Activated T-cell treated with anti-CD3 and anti-CD28 coated beads, Interleukin-2, amount 50 U/mL, for 72 hours (primary cell): ENCODE data around the gene IPO4. TPM values are rescaled to one million over a fixed set of nuclear protein-coding genes. Genes with fewer than 3 reads are reported as not detected.
A peak's percentile ranks its signal among the peaks of the same experiment; 100 is the strongest.

ENCODE experiments used
- ATAC-seq, 2 donors: fragments of 150-1000 bp; cut with Tn5 transposase; replicated peaks in 1 of 2; 2 replicates each; pipeline ENCODE4 v1.10.0; 2021; ENCODE audit warnings: moderate library complexity in 2 of 2, mild to moderate bottlenecking in 1 of 2
- DNase-seq, 2 donors: peaks; one replicate each; pipeline ENCODE4 v3.0.0; 2021 to 2022; ENCODE audit warnings: mixed read lengths in 1 of 2
- H3K27ac Mint-ChIP-seq: one replicate; pipeline ENCODE4 v1.8.0; 2022; ENCODE audit warnings: mild to moderate bottlenecking, moderate library complexity, mixed read lengths
- H3K27me3 Mint-ChIP-seq: one replicate; pipeline ENCODE4 v1.8.0; 2022; ENCODE audit warnings: low read depth, mixed read lengths
- H3K36me3 Mint-ChIP-seq, 2 donors: one replicate each; pipeline ENCODE4 v1.8.0; 2022; ENCODE audit warnings: mixed read lengths in 2 of 2, mild to moderate bottlenecking in 1 of 2; ENCODE audit not compliant: insufficient read depth in 2 of 2
- H3K4me1 Mint-ChIP-seq: one replicate; pipeline ENCODE4 v1.8.0; 2022; ENCODE audit warnings: low read depth, mixed read lengths
- H3K4me3 Mint-ChIP-seq, 2 donors: one replicate each; pipeline ENCODE4 v1.8.0; 2022; ENCODE audit warnings: mild to moderate bottlenecking in 2 of 2, mixed read lengths in 2 of 2, moderate library complexity in 2 of 2
- H3K9me3 Mint-ChIP-seq, 2 donors: one replicate each; pipeline ENCODE4 v1.8.0; 2022; ENCODE audit warnings: mixed read lengths in 2 of 2
- total RNA-seq, 2 donors: library from RNA; stranded (reverse); gene quantifications; one replicate each; pipeline ENCODE4 v1.2.3, GENCODE V29; 2022

IPO4 gene
- total RNA-seq, 2 donors from 2014 or later = 30.9 to 38.0 TPM

DNA sequence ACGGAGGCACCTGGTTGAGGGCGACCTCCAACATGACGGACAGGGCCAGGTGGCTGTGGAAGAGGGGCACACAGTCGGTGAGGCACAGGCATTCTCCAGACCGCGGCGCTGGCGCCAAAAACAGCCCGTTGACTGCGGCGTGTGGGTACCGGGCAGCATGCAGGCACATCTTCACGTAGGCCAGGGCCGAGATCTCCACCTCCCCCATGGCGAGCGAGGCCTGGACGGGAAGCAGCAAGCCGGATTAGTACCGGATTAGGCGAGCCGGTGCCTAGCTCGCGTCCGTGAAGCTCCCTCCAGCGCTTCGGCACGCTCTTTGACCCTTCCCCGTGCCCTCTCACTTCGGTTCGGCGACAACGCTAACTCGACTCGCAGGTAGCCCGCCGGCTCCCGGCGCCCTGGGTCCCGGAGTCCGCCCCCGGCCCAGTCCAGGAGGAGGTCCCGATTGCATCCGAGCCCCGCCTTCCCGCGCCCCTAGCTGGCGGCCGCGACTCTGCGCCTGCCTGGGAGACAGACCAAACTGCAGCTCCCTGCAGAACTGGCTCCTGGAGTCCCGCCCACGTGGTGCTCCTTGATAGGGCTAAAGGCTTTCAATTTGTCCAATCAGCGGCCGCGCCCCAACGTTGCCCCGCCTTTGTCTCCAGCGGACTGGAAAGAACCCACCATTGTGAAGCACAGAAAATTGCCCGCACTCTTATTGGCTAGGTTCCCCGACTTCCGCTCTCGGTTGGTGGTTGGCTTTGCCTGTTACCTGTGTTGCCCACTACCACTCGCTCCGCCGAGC, 47.3 kb downstream of the IPO4 start, which contains the start of gene EMC9:
TSS of gene EMC9 (minus strand) at position 495 of the 784 bp plus-strand sequence. CDS start at position 208, 287 bp downstream.
- peaks cover 28 to 39% of the 10 kb centered on the region in 2 donors for H3K36me3 Mint-ChIP-seq
- H3K4me1 Mint-ChIP-seq = peaks cover 78% of the 10 kb centered on the region
- no peaks in the 10 kb centered on the region for H3K9me3 Mint-ChIP-seq
- peak within 1 kb of the TSS; percentile 96 for H3K27ac Mint-ChIP-seq
- peak; percentile 99 to 100 for DNase-seq
- peak; percentile 88 for ATAC-seq
- no peaks in the 10 kb centered on the region for H3K27me3 Mint-ChIP-seq
- peak within 1 kb of the TSS; percentile 94 to 99 for H3K4me3 Mint-ChIP-seq

- peak overlapping the region; percentile 94 to 99 for H3K4me3 Mint-ChIP-seq
- peaks cover 20 to 33% of the 10 kb centered on the region in 2 donors for H3K36me3 Mint-ChIP-seq
- H3K27ac Mint-ChIP-seq = peak overlapping the region; percentile 90
- peak in 1 of 2 donors; percentile 45 for DNase-seq
- ATAC-seq = no peak
- H3K9me3 Mint-ChIP-seq = no peaks in the 10 kb centered on the region
- H3K27me3 Mint-ChIP-seq = no peaks in the 10 kb centered on the region
- H3K4me1 Mint-ChIP-seq = peaks cover 71% of the 10 kb centered on the region
Measured at GRCh38 chr14:24139272-24139934, 49.2 kb downstream of the IPO4 start.

DNA sequence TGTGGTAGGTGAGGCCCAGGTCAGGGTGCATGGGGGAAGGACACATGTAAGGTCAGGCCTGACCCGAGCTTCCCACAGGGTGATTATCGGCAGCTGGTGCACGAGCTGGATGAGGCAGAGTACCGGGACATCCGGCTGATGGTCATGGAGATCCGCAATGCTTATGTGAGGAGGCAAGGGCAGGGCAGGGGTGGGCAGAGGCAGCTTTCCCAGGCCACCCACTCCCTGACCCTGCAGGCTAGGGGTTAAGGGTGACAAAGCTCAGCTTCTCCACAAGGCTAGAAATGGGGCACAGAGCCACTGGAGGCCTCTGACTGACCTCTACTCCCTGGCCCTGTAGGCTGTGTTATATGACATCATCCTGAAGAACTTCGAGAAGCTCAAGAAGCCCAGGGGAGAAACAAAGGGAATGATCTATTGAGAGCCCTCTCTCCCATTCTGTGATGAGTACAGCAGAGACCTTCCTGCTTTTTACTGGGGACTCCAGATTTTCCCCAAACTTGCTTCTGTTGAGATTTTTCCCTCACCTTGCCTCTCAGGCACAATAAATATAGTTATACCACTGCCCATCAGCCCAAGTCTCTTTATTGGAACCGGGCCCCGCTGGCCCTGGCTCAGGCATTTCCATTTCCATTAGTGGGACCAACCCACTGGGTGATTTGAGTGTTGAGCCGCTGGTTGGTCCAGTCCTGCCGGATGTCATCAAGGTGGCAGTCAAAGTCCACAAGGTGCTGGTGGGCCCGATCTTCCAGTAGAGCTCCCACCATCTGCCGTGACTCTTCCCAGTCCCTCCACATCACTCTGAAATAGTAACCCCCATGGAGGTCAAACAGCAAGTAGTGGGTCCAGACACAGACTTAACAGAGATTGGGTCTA, 50.0 kb downstream of the IPO4 start:
- ATAC-seq = no peak
- Mint-ChIP-seq H3K4me1 (peaks cover 63% of the 10 kb centered on the region), H3K27me3 (no peaks in the 10 kb centered on the region), H3K4me3 (peak overlapping the region; percentile 94 to 99), H3K27ac (peak overlapping the region; percentile 90), H3K36me3 (peaks cover 17 to 29% of the 10 kb centered on the region in 2 donors), H3K9me3 (no peaks in the 10 kb centered on the region)
- no peak for DNase-seq

DNA sequence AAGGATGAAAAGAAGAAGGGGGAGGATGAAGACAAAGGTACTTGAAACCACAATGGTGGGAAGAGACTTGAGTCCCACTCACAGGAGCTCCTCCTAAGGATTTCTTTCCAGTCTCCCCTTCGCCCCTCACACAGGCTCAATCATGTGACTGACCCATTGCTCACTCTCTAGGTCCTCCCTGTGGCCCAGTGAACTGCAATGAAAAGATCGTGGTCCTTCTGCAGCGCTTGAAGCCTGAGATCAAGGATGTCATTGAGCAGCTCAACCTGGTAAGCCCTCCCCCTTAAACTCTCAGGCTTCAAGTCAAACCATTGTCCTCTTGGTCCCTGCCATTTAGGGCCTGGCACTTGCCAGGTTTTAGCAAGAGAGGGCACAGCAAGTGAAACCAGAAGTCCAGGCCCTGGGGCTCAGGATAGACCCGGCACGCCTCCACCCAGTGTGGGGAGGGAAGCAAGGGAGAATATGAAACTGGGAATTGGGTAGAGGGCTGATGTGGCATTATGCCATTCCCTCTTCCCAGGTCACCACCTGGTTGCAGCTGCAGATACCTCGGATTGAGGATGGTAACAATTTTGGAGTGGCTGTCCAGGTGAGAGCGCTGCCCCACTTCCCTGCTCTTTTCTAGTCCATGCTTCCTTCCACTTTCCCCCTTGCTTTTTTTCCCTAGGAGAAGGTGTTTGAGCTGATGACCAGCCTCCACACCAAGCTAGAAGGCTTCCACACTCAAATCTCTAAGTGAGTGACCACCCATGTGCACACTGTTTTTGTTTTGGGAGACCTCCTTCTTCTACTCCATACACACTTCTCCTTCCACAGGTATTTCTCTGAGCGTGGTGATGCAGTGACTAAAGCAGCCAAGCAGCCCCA, 50.9 kb downstream of the IPO4 start:
- DNase-seq (no peak), ATAC-seq (no peak)
- Mint-ChIP-seq H3K27me3 (no peaks in the 10 kb centered on the region), H3K27ac (peak overlapping the region; percentile 91), H3K36me3 (peaks cover 13 to 25% of the 10 kb centered on the region in 2 donors), H3K4me1 (peaks cover 61% of the 10 kb centered on the region), H3K4me3 (peak overlapping the region; percentile 92 to 95), H3K9me3 (no peaks in the 10 kb centered on the region)

GRCh38 chr14:24136684-24137528, 51.7 kb downstream of the IPO4 start:
- no peaks in the 10 kb centered on the region for H3K27me3 Mint-ChIP-seq
- H3K27ac Mint-ChIP-seq = peak overlapping the region; percentile 91
- no peaks in the 10 kb centered on the region for H3K9me3 Mint-ChIP-seq
- peak overlapping the region; percentile 92 to 95 for H3K4me3 Mint-ChIP-seq
- DNase-seq = no peak
- H3K4me1 Mint-ChIP-seq = peaks cover 61% of the 10 kb centered on the region
- H3K36me3 Mint-ChIP-seq = peaks cover 11 to 22% of the 10 kb centered on the region in 2 donors
- no peak for ATAC-seq

DNA sequence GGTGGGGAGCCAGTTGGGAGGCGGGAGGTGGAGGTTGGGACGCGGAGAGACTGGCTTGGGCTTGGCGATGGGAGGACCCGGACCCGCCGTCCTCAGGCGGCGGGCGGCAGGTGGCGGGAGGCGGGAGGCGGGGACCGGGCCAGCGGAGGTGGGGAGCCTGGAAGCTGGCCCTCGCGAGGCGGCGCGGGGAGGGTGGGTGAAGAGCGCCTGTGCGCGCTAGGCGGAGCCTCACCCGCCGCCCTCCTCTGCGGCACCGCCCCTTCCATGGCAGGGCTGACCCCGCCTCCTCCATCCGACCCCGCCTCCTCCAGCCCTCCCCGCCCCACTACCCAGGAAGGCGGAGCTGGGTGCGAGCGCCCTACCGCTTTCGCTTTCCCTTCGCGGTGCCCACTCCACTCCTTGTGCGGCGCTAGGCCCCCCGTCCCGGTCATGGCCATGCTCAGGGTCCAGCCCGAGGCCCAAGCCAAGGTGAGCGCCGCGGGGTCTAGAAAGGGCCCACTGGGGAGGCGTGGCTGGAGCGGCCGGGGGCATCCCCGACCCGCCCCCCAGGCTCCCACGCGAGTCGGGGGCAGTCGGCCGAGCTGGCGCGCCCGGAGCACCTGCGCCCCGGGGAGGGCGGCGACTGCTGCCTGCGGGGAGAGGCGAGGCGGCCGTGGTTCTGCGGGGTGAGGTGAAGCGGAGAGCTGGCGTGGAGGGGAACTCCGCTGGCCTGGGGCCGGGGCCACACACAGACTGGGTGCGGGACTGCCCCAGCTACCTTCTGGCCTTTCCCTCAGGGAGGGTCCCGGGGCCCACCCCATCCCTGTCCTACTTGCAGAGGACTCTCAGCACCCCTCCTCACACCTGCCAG, 52.6 kb downstream of the IPO4 start, which contains the start of gene PSME1:
TSS of gene PSME1 (plus strand) at position 361 of the 850 bp plus-strand sequence. CDS start at position 430, 69 bp downstream.
- peak; percentile 95 to 97 for DNase-seq
- Mint-ChIP-seq H3K27me3 (no peaks in the 10 kb centered on the region), H3K36me3 (peaks cover 11 to 21% of the 10 kb centered on the region in 2 donors), H3K9me3 (no peaks in the 10 kb centered on the region), H3K4me3 (peak within 1 kb of the TSS; percentile 92 to 95), H3K27ac (peak within 1 kb of the TSS; percentile 91), H3K4me1 (peaks cover 61% of the 10 kb centered on the region)
- ATAC-seq = peak; percentile 94 to 97

GRCh38 chr14:24135584-24135833, 53.1 kb downstream of the IPO4 start:
- DNase-seq (no peak), ATAC-seq (peak; percentile 0 to 1)
- H3K36me3 Mint-ChIP-seq = peaks cover 11 to 18% of the 10 kb centered on the region in 2 donors
- H3K4me3 Mint-ChIP-seq = peak overlapping the region; percentile 92 to 95
- peaks cover 61% of the 10 kb centered on the region for H3K4me1 Mint-ChIP-seq
- peak overlapping the region; percentile 90 for H3K27ac Mint-ChIP-seq
- H3K27me3 Mint-ChIP-seq = no peaks in the 10 kb centered on the region
- H3K9me3 Mint-ChIP-seq = no peaks in the 10 kb centered on the region

DNA sequence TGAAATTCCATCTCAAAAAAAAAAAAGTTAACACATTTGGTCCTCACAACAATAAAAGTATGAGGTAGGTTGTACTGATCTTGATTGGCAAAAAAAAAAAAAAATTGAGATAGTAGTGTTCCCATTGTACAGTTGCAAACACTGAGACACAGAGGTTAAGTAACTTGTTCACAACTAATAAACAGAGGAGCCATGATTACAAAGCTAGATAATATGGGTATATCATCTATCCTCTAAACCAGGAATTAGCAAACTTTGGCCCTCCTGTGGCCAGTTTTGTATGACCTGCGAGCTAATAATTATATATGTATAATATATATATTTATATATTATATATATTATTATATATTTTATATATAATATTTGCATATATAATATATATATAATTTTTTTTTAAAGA, 54.9 kb downstream of the IPO4 start:
- Mint-ChIP-seq H3K4me1 (peaks cover 49% of the 10 kb centered on the region), H3K27me3 (no peaks in the 10 kb centered on the region), H3K4me3 (no peak overlapping the region), H3K27ac (no peak overlapping the region), H3K9me3 (no peaks in the 10 kb centered on the region), H3K36me3 (peaks cover 8 to 10% of the 10 kb centered on the region in 2 donors)
- no peak for ATAC-seq
- no peak for DNase-seq

DNA sequence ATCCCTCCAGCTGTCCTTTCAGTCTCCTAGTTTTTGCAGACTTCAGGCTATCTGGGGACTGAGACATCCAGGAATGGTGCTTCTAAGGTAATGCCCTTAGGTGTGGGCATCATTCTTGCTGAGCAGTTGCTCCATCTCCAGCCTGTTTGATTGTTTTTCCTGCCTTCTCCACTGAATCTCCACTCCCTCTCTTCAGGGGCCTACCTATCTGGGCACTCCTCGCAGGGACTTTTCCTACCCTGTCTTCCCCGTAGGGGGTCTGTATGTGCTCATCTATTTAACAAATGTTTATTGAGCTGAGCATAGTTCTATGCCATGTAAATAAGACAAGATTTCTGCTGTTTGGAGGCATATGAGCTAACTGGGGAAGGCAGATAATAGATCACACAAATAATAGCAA, 55.6 kb downstream of the IPO4 start:
- H3K4me3 Mint-ChIP-seq = peak overlapping the region; percentile 54 to 64
- no peaks in the 10 kb centered on the region for H3K27me3 Mint-ChIP-seq
- H3K27ac Mint-ChIP-seq = peak overlapping the region; percentile 42
- H3K36me3 Mint-ChIP-seq = peaks cover 4 to 6% of the 10 kb centered on the region in 2 donors
- peaks cover 44% of the 10 kb centered on the region for H3K4me1 Mint-ChIP-seq
- DNase-seq (no peak), ATAC-seq (no peak)
- no peaks in the 10 kb centered on the region for H3K9me3 Mint-ChIP-seq

DNA sequence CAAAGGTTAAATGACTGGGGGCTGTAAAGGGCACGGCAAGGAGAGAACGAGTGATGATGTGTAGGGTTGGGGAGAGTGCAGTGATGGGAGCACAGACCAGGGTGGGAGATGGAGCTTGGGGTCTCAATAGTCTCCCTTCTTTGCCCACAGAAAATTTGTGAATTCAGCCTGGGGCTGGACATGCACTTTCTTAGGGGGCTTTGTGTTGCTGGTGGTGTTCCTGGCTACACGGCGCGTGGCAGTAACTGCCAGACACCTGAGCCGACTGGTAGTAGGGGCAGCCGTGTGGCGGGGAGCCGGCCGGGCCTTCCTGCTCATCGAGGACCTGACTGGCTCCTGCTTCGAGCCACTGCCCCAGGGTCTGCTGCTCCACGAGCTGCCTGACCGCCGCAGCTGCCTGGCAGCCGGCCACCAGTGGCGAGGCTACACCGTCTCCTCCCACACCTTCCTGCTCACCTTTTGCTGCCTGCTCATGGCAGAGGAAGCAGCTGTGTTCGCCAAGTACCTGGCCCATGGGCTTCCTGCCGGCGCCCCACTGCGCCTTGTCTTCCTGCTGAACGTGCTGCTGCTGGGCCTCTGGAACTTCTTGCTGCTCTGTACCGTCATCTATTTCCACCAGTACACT, 56.4 kb downstream of the IPO4 start:
- Mint-ChIP-seq H3K36me3 (peaks cover 3 to 5% of the 10 kb centered on the region in 2 donors), H3K27ac (peak overlapping the region; percentile 42), H3K9me3 (no peaks in the 10 kb centered on the region), H3K27me3 (no peaks in the 10 kb centered on the region), H3K4me3 (peak overlapping the region; percentile 54 to 64), H3K4me1 (peaks cover 38% of the 10 kb centered on the region)
- no peak for ATAC-seq
- DNase-seq = peak; percentile 44 to 49
